GM21526 (cell line): ENCODE data around the gene BCL2.

Experiments
- ATAC-seq: cut with Tn5 transposase; IDR thresholded peaks from one replicate; pipeline ENCODE4 v1.9.1; 2021; ENCODE audit warnings: moderate library complexity; ENCODE audit not compliant: unreplicated experiment, low FRiP score

Gene BCL2

DNA sequence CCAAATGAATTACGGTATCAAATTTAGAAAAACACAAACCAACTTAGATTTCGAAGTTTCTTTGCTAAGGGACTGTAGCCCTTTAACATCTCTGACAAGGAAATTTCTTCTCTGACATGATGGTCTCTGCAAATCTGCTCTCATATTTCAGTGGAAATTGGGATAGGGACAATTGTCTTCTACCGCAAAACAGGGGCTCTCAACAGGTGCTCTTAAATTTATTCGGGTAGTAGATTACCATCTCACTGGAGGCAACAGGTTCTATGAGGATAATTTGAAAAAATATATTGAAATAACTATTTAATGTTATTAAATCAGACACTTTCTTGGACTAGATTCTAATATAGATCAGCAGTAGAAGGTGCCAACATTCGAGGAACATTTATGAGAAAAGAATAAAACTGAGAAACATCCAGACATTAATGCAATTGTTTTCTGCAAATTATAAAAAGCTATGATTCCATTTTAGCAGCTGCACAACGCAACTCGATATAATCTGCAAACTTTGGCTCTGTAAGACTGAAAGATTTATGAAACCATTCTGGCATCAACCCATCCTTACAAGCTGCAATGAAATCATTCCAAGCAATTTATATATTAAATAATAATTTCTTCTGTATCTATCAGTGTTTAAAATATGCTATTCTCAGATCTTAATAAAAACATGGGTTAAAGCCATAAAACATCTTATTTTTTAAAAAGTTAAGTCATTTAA is 10.0 kb upstream of the BCL2 start:
- ATAC-seq: no peak

- no peak for ATAC-seq
These were observed 6.4 kb upstream of the BCL2 start for GRCh38 chr18:63326011-63326410.

GRCh38 chr18:63325086-63325686 is 5.6 kb upstream of the BCL2 start:
- no peak for ATAC-seq

DNA sequence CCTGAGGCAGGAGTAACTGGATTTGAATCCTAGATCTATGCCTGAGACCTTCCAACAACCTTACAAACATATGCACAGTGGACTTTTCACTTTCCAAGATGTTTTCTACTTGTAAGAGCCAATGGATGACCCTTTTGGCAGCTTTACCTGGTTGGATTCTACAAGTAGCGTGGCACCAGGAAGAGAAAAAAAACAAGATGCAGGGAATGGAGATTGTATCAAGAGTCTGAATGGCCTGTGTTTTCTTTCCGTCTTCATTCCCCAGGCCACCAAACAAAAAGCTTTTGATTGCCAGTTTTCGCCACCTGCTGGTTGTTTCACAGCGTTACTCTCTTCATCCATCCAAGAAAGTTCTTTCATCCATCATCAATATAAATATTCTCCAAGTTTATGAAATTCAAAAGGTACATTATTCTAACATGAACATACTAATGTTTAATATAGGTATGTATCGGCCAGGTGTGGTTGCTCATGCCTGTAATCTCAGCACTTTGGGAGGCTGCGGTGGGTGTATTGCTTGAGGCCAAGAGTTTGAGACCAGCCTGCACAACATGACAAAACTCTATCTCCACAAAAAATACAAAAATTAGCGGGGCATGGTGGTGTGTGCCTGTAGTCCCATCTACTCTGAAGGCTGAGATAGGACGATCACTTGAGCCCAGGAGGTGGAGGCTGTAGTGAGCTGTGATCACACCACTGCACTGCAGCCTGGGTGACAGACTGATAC is 3.5 kb upstream of the BCL2 start:
- ATAC-seq: no peak

DNA sequence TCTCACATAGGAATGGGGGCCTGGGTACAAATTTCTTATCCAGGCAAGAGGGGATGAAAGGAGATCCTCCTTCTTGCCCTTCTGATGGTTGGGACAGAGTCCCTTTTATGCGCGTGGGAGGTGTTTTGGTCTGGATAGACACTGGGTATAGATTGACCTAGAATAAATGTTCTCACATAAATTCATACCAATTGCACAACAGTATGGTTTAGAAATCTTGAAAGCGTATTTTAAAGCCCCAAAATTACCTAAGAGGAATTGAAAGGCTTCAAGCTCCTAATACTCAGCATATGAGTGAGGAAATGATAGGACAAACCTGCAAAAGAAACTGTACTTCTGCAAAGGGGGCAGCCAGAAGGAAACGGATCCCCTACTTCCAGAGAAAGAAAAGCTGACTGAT is 2.6 kb upstream of the BCL2 start:
- ATAC-seq: no peak

GRCh38 chr18:63321291-63321690 is 1.7 kb upstream of the BCL2 start:
- no peak for ATAC-seq

DNA sequence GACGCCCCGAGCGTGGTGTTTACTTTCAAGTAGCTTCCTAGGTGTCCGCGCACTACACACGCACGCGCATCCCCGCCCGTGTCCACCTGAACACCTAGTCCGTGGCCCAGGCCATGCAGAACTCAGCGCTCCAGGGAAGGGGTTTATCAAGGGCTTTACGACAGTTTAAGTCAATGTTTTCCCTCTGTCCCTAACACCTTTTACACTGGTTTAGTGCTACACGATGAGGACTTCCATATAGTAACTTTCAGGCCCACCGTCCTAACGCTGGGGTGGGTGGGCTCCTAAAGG is 1.4 kb upstream of the BCL2 start:
- ATAC-seq: peak; percentile 3

- ATAC-seq: peak; percentile 46
These were observed 780 bp upstream of the BCL2 start for GRCh38 chr18:63320123-63320974.

DNA sequence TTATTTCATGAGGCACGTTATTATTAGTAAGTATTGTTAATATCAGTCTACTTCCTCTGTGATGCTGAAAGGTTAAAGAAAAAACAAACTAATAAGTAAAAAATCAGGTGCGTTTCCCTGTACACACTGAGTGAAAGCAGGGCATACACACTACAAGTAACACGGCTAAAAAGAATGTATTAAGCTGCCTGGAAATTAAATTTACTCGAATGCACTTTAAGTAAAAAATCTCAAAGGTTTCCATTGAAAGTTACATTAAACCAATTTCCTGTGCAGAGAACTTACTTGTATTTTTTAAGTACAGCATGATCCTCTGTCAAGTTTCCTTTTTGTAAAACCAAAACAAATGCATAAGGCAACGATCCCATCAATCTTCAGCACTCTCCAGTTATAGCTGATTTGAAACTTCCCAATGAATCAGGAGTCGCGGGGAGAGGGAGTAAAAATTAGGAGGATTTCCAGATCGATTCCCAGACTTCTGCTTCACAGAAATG is 633 bp downstream of the BCL2 start:
- ATAC-seq: no peak

- ATAC-seq: peak; percentile 54
These were observed 1.3 kb downstream of the BCL2 start for GRCh38 chr18:63317982-63318888.

GRCh38 chr18:63317556-63317946 is 2.0 kb downstream of the BCL2 start:
- ATAC-seq: no peak

GRCh38 chr18:63316612-63317555 is 2.7 kb downstream of the BCL2 start:
- no peak for ATAC-seq

DNA sequence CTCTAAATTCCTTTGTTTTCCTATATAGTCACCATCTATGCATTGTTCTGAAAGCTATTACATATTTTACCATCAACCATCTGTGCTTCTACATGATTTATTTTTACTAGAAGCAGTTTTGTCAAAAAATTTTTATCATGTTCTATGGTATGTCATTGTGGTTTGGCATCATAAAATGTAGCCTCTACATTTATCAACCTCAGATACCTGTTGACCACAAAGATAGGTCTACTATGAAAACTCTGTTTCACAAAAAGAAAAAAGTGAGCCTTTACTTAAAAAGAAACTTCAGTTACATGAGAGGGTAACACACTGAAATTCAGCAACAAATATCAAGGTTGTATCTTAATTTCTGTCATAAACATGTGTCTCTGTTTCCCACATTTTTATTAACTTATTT is 3.7 kb downstream of the BCL2 start:
- ATAC-seq: no peak

DNA sequence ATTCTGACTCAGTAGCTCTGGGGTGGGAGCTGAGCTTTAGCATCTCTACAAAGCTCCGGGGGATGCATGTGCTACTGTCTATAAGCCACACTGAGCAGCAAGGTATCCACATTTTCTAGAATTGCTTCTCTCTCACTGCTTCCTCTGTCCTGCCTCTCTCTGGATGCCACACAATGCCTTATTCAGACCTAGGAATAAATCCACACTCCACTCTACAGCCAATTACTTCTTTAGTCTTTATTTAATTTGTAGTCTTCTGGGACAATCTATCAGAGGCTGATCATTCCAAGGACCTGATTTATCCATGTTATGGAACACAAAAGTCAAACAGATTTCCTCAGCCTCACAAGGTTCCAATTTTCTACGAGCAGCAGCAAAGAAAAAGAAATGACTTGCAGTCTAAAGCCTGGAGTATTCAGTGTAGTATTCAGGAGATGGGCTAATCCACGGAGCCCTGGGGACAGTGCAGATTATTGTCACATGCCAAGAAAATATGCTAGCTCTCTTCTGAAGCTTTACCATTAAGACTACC is 4.4 kb downstream of the BCL2 start:
- no peak for ATAC-seq

GRCh38 chr18:63314062-63314790 is 5.3 kb downstream of the BCL2 start:
- ATAC-seq: no peak

DNA sequence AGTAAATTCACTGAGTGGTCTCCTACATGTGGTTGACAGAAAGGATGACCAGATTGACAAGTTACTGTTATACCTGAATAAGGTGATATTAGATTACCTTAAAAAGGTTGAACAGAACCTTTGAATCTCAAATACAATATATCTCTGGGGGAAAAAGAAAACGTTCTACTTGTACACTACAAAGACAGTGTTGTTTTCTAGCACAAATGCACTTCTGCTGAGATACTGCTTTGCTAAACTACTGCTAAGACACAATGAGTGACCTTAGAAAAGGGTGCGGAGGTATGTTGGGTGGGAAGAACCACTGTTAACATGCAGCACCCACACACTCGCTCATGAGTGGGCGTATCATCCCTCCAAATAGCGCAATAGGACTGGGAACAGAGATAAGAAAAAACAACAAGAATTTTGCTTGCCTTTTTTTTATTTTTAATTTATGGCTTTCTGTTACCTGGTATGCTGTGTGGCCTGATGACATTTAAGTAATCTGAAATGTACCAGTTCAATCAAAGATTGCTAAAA is 6.1 kb downstream of the BCL2 start:
- ATAC-seq: no peak

DNA sequence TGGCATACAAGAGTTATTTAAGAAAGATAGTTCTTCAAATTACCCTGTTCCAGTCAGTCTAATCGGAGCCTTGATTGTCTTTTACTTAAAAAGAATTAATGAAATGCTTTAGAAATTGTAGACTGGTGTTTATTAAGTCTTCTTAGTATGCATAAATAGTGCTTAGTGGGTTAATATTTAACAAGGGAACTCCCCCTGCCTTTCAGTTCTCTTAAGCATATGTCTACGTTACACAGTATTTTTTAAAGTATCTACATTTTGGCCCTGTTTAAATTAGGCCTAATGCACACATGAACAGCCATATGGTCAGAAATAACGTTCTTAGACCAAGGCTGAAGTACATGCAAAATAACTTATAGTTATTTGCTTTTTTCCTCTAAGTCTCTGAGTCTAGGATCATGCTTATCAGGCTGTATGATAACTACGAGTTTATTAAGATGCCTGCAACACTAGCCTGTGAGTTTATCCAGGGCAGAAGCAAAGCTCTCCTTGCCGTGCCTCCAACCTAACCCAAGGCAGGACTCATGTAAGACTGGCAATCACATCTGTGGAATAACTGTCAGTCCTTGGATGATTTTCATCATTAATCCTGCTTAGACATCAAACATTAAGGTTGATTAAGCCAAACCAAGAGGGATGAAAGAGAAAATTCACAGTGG is 6.7 kb downstream of the BCL2 start:
- ATAC-seq: no peak
